HEK293T (cell line): Measurements from ENCODE around the gene FSTL4.

Experiments used
- CTCF ChIA-PET: fragments of 350-600 bp; formaldehyde crosslinking; extraction: SDS; loops from one replicate; lab custom pipeline; 2021; ENCODE audit warnings: antibody characterized with exemption, inconsistent platforms; lab: Yijun Ruan, JAX
- POLR2A ChIA-PET: fragments of 350-600 bp; formaldehyde crosslinking; extraction: SDS; loops from one replicate; lab custom pipeline; 2020; ENCODE audit warnings: antibody characterized with exemption, inconsistent platforms; lab: Yijun Ruan, JAX
- DNase-seq: peaks from one replicate; pipeline ENCODE4 v3.0.0; 2012; ENCODE audit warnings: mixed read lengths; ENCODE audit errors: extremely low spot score
- ARNT ChIP-seq: fragments of 450-650 bp; IDR thresholded peaks from 2 replicates; pipeline ENCODE4 v1.6.1; 2017; ENCODE audit warnings: mild to moderate bottlenecking
- BHLHE40 ChIP-seq: fragments of 450-650 bp; IDR thresholded peaks from 2 replicates; pipeline ENCODE4 v1.6.1; 2016; ENCODE audit warnings: mild to moderate bottlenecking, moderate library complexity, borderline replicate concordance
- CTBP1 ChIP-seq: fragments of 450-650 bp; IDR thresholded peaks from 2 replicates; pipeline ENCODE4 v1.6.1; 2016; ENCODE audit warnings: borderline replicate concordance
- ELF4 ChIP-seq: fragments of 450-650 bp; IDR thresholded peaks from 2 replicates; pipeline ENCODE4 v1.6.1; 2017; ENCODE audit warnings: antibody characterized with exemption
- FOXA1 ChIP-seq: fragments of 450-650 bp; IDR thresholded peaks from 2 replicates; pipeline ENCODE4 v1.6.1; 2016; ENCODE audit warnings: mild to moderate bottlenecking
- FOXK2 ChIP-seq: fragments of 450-650 bp; IDR thresholded peaks from 2 replicates; pipeline ENCODE4 v1.6.1; 2016; ENCODE audit warnings: mild to moderate bottlenecking
- FOXM1 ChIP-seq: fragments of 450-650 bp; IDR thresholded peaks from 2 replicates; pipeline ENCODE4 v1.6.1; 2017; ENCODE audit warnings: mild to moderate bottlenecking, borderline replicate concordance
- HDGF ChIP-seq: fragments of 450-650 bp; IDR thresholded peaks from 2 replicates; pipeline ENCODE4 v1.6.1; 2017; ENCODE audit warnings: antibody characterized with exemption, borderline replicate concordance
- L3MBTL2 ChIP-seq: fragments of 450-650 bp; conservative IDR thresholded peaks from 2 replicates; pipeline ENCODE4 v1.6.1; 2016; ENCODE audit warnings: mild to moderate bottlenecking
- LEF1 ChIP-seq: fragments of 450-650 bp; IDR thresholded peaks from 2 replicates; pipeline ENCODE4 v1.6.1; 2017; ENCODE audit warnings: mild to moderate bottlenecking, borderline replicate concordance
- NFRKB ChIP-seq: fragments of 450-650 bp; IDR thresholded peaks from 2 replicates; pipeline ENCODE4 v1.6.1; 2016; ENCODE audit warnings: mild to moderate bottlenecking, moderate library complexity
- PKNOX1 ChIP-seq: fragments of 450-650 bp; IDR thresholded peaks from 2 replicates; pipeline ENCODE4 v1.6.1; 2016
- SP1 ChIP-seq: fragments of 450-650 bp; IDR thresholded peaks from 2 replicates; pipeline ENCODE4 v1.6.1; 2017
- SUZ12 ChIP-seq: fragments of 450-650 bp; IDR thresholded peaks from 2 replicates; pipeline ENCODE4 v1.6.1; 2016; ENCODE audit warnings: mild to moderate bottlenecking
- TARDBP ChIP-seq: fragments of 450-650 bp; IDR thresholded peaks from 2 replicates; pipeline ENCODE4 v1.6.1; 2016
- ZNF384 ChIP-seq: fragments of 450-650 bp; IDR thresholded peaks from 2 replicates; pipeline ENCODE4 v1.6.1; 2016

The FSTL4 gene

DNA sequence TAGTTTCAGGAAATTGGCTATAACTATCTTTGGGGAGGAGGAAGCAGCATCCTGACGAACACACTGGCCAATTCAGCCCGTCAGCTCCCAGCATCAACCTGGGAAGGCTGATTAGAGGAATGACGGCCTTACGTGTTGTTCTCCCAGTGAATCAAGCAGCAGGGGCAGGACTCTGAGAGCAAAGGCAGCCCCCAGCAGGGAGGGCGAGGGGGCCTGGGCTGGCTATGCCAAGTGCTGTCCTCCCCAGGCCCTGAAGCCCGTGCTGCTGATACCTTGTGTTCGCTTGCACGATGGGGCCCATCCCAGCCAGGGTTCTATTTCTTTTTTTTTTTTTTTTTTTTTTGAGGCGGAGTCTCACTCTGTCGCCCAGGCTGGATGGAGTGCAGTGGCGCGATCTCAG is 254.1 kb downstream of the FSTL4 start:
- POLR2A ChIA-PET: no interaction called here
- no peak for DNase-seq
- TF ChIP-seq CTBP1: no peak
- no peak for TF ChIP-seq SUZ12
- no peak for TF ChIP-seq TARDBP
- TF ChIP-seq L3MBTL2: no peak
- TF ChIP-seq FOXK2: no peak
- TF ChIP-seq SP1: no peak
- no peak for TF ChIP-seq HDGF
- TF ChIP-seq ELF4: no peak
- TF ChIP-seq FOXM1: no peak
- no peak for TF ChIP-seq BHLHE40
- no peak for TF ChIP-seq NFRKB
- no peak for TF ChIP-seq LEF1
- TF ChIP-seq PKNOX1: no peak
- TF ChIP-seq ZNF384: no peak
- no peak for TF ChIP-seq FOXA1
- no peak for TF ChIP-seq ARNT
- CTCF ChIA-PET: interaction anchor here (0.8 kb wide), 1 partner anchor 43 kb away, joined by 5 read pairs; no protein-coding TSS in a partner anchor

DNA sequence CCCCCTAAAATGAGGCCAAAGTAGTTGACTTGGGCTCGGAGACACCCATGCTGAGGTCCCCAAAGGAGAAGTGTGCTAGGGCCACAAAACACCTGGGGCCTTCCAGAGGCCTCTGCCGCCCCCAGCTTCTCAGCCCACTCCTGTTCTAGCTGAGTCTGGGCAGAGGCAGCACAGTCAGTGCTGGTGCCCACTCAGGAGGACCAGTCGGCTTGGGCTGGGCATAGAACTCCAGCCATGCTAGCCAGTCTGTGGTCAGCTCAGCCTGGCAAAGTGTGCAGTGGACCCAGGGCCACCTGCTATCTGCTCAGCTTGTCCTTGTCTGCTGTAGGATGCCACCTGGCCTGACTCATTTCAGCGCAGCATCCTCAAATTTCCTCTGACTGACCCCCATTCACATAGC is 254.6 kb downstream of the FSTL4 start:
- DNase-seq: no peak
- ChIA-PET POLR2A (no interaction called here), CTCF (interaction anchor here (0.8 kb wide), 1 partner anchor 43 kb away, joined by 5 read pairs; no protein-coding TSS in a partner anchor)
- no peak for TF ChIP-seq CTBP1
- TF ChIP-seq ARNT: no peak
- no peak for TF ChIP-seq BHLHE40
- no peak for TF ChIP-seq L3MBTL2
- TF ChIP-seq SUZ12: no peak
- no peak for TF ChIP-seq FOXA1
- TF ChIP-seq ZNF384: no peak
- no peak for TF ChIP-seq HDGF
- no peak for TF ChIP-seq LEF1
- TF ChIP-seq ELF4: no peak
- no peak for TF ChIP-seq PKNOX1
- no peak for TF ChIP-seq SP1
- TF ChIP-seq FOXK2: no peak
- no peak for TF ChIP-seq FOXM1
- TF ChIP-seq TARDBP: no peak
- no peak for TF ChIP-seq NFRKB

DNA sequence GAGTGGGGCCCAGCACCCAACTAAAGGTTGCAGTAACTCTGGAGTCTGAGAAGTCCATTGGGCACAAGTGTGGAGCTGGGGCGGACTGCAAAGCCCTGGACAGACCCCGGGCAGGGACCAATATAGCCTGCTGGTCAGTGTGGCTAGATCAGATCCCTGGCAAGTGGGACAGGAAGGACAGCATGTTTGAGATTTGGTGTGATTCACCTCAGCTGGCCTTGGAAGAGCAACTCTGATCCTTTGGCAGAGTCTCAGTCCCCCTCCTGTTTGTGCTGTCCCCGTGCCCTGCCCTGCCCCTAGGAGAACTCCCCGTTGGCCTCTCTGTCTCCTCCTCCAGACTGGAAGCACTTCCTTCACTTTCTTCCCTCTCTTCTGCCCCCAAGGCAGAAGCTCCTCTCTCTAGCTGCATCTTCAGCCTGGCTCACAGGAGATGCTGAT is 255.3 kb downstream of the FSTL4 start:
- ChIA-PET CTCF (interaction anchor here (0.6 kb wide), 2 partner anchors 64 to 589 kb away, joined by 3 read pairs; no protein-coding TSS in a partner anchor), POLR2A (interaction anchor here (0.6 kb wide), 1 partner anchor 16 kb away, joined by 3 read pairs; no protein-coding TSS in a partner anchor)
- no peak for TF ChIP-seq CTBP1
- no peak for TF ChIP-seq NFRKB
- no peak for TF ChIP-seq ELF4
- TF ChIP-seq BHLHE40: no peak
- TF ChIP-seq FOXA1: no peak
- no peak for TF ChIP-seq HDGF
- TF ChIP-seq ARNT: no peak
- no peak for TF ChIP-seq ZNF384
- no peak for TF ChIP-seq FOXM1
- no peak for TF ChIP-seq LEF1
- no peak for TF ChIP-seq FOXK2
- no peak for TF ChIP-seq TARDBP
- no peak for TF ChIP-seq PKNOX1
- no peak for TF ChIP-seq SUZ12
- TF ChIP-seq SP1: no peak
- TF ChIP-seq L3MBTL2: no peak
- DNase-seq: no peak

GRCh38 chr5:133356396-133356983 is 255.9 kb downstream of the FSTL4 start:
- no peak for DNase-seq
- ChIA-PET CTCF (interaction anchor here (0.6 kb wide), 1 partner anchor 65 kb away, joined by 3 read pairs; no protein-coding TSS in a partner anchor), POLR2A (interaction anchor here (0.6 kb wide), 1 partner anchor 16 kb away, joined by 3 read pairs; no protein-coding TSS in a partner anchor)
- no peak for TF ChIP-seq BHLHE40

DNA sequence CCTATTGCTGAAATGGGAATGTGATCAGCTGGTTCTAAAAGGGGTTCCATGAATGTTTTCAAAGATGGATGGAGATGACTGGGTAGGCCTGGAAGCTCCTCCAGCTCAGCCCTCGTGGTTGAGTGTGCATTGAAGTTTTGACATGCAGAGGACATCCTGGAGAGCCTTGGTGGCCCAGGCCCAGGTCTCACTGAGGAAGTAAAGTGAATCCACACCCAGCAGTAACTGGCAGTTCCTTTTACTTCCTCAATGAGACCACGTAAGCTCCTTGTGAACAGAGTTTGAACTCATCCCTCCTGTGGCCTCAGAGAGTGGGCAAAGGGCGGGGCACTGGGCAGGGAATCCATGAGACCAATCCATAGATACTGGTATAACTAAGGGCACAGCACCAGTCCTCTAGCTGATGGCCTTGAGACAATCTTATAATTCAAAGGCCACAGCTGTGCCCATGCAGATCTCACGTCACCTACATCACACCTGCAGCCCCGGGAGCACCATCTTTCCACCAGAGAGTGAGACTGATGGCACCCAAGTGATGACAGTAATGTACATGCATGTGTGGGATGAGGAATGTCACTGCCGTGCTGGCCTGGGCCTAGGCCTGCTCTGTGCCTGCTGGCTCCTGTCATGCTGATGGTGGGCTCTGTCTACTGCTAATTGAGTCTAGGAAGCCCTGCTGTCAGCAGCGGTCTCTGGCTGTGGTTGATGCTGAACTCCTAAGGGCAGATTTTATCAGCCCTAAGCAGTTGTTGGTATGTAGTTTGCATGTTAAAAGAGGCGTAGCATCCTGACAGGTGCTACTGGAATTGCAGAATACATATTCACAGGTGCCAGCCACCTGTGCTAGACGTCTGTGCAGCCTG is 257.8 kb downstream of the FSTL4 start:
- TF ChIP-seq L3MBTL2: no peak
- ChIA-PET POLR2A (no interaction called here), CTCF (interaction anchor here (1.3 kb wide), 1 partner anchor 9 kb away, joined by 3 read pairs; no protein-coding TSS in a partner anchor)
- no peak for DNase-seq

DNA sequence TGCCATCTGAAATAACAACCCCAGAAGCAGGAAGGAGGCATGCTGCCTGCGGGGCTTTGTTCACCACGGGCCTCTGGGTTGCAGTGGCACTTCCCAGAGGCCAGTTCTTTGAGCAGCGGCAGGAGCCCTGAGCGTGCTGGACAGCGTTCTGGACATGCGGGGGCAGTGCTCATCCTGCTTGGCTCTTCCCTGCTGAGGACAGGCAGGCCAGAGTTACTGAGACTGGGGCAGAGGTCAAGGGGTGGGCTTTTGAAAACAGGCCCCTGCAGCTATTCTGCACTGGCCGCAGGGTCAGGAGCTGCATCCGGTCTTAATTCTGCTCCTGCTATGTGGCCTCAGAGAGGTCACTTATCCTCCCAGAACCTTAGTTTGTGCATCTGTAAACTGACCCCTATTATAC is 258.6 kb downstream of the FSTL4 start:
- TF ChIP-seq SP1 (no peak), FOXK2 (no peak), L3MBTL2 (no peak), LEF1 (no peak), CTBP1 (no peak)
- ChIA-PET POLR2A (no interaction called here), CTCF (interaction anchor here (1.3 kb wide), 1 partner anchor 10 kb away, joined by 3 read pairs; no protein-coding TSS in a partner anchor)
- DNase-seq: no peak
